Endothelial cell (in vitro differentiated cells): ENCODE measurements around the gene RXRG. TPM values are rescaled to one million over a fixed set of nuclear protein-coding genes. Genes with fewer than 3 reads are reported as not detected.

ENCODE experiments used
- DNase-seq: peaks from one replicate; pipeline ENCODE4 v3.0.0; 2021; ENCODE audit warnings: low spot score
- H3K27ac Mint-ChIP-seq: one replicate; pipeline ENCODE4 v1.8.0; 2021; ENCODE audit warnings: mixed read lengths, inconsistent platforms; ENCODE audit not compliant: unreplicated experiment
- H3K27me3 Mint-ChIP-seq: one replicate; pipeline ENCODE4 v1.8.0; 2021; ENCODE audit warnings: mild to moderate bottlenecking, moderate library complexity, mixed read lengths, inconsistent platforms; ENCODE audit not compliant: unreplicated experiment
- H3K36me3 Mint-ChIP-seq: one replicate; pipeline ENCODE4 v1.8.0; 2021; ENCODE audit warnings: mild to moderate bottlenecking, low read depth, mixed read lengths, inconsistent platforms; ENCODE audit not compliant: unreplicated experiment
- H3K4me1 Mint-ChIP-seq: one replicate; pipeline ENCODE4 v1.8.0; 2021; ENCODE audit warnings: mild to moderate bottlenecking, mixed read lengths, inconsistent platforms; ENCODE audit not compliant: unreplicated experiment
- H3K4me3 Mint-ChIP-seq: one replicate; pipeline ENCODE4 v1.8.0; 2021; ENCODE audit warnings: mild to moderate bottlenecking, mixed read lengths, inconsistent platforms; ENCODE audit not compliant: unreplicated experiment
- H3K9me3 Mint-ChIP-seq: one replicate; pipeline ENCODE4 v1.8.0; 2021; ENCODE audit warnings: mixed read lengths, inconsistent platforms; ENCODE audit not compliant: unreplicated experiment
- total RNA-seq: library from RNA; stranded (reverse); fragmentation: NEBNext Ultra II Directional; extraction: Animal tissue kit (Norgen Biotek cat#: 25700); gene quantifications from one replicate; pipeline ENCODE4 v1.2.1, GENCODE V29; 2021; ENCODE audit not compliant: unreplicated experiment
- TF ChIP-seq, protein P1 (sequence below): fragments of 200-600 bp; sonication (generic); IDR thresholded peaks from one replicate; pipeline ENCODE4 v1.5.0; 2021; ENCODE audit warnings: antibody characterized with exemption; ENCODE audit not compliant: unreplicated experiment

The RXRG gene
- total RNA-seq, 1 donor from 2014 or later: not detected

DNA sequence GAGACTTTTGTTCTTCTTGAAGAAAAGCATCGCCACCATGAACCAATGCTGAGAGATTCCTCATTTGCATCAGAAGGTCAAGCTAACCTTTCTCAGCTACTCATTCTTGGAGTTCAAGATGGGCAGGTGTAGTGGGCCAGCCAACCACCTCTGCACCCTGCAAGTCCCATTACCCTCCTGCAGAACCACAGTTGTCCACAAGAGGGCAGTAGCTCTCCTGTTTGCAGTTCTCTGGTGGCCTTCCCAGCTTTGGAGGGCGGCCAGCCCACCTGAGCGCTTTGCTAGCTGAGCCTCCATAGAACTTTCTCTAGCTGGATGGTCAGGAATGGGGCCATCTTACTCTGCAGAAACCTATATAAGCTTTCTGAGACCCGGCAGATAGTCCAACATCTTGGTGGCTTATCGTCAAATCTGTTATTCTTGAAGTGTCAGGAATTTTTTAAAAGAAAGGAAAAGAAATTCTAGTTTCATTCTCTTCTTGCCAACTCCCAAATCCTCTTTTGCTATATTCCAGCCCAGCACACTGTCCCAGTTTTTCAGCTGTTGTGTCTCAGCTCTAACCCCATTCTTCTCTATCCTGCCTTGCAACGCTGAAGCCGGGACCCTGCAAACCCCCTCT lies 77.4 kb downstream of the RXRG start:
- H3K9me3 Mint-ChIP-seq: no peaks in the 10 kb centered on the region
- no peak overlapping the region for H3K27ac Mint-ChIP-seq
- TF ChIP-seq, protein P1, sequence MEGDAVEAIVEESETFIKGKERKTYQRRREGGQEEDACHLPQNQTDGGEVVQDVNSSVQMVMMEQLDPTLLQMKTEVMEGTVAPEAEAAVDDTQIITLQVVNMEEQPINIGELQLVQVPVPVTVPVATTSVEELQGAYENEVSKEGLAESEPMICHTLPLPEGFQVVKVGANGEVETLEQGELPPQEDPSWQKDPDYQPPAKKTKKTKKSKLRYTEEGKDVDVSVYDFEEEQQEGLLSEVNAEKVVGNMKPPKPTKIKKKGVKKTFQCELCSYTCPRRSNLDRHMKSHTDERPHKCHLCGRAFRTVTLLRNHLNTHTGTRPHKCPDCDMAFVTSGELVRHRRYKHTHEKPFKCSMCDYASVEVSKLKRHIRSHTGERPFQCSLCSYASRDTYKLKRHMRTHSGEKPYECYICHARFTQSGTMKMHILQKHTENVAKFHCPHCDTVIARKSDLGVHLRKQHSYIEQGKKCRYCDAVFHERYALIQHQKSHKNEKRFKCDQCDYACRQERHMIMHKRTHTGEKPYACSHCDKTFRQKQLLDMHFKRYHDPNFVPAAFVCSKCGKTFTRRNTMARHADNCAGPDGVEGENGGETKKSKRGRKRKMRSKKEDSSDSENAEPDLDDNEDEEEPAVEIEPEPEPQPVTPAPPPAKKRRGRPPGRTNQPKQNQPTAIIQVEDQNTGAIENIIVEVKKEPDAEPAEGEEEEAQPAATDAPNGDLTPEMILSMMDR: peak; percentile 93
- DNase-seq: peak; percentile 91
- no peak overlapping the region for H3K4me3 Mint-ChIP-seq
- no peaks in the 10 kb centered on the region for H3K4me1 Mint-ChIP-seq
- peaks cover 11% of the 10 kb centered on the region for H3K27me3 Mint-ChIP-seq
- no peaks in the 10 kb centered on the region for H3K36me3 Mint-ChIP-seq

- H3K4me1 Mint-ChIP-seq: no peaks in the 10 kb centered on the region
- no peak overlapping the region for H3K4me3 Mint-ChIP-seq
- H3K27me3 Mint-ChIP-seq: peaks cover 6% of the 10 kb centered on the region
- TF ChIP-seq, protein P1: no peak
- no peak for DNase-seq
- H3K36me3 Mint-ChIP-seq: no peaks in the 10 kb centered on the region
- H3K9me3 Mint-ChIP-seq: no peaks in the 10 kb centered on the region
- H3K27ac Mint-ChIP-seq: no peak overlapping the region
These were observed 79.6 kb downstream of the RXRG start for GRCh38 chr1:165365341-165365740.

- Mint-ChIP-seq H3K27me3 (peaks cover 5% of the 10 kb centered on the region), H3K27ac (no peak overlapping the region), H3K4me1 (no peaks in the 10 kb centered on the region), H3K9me3 (no peaks in the 10 kb centered on the region), H3K4me3 (no peak overlapping the region), H3K36me3 (no peaks in the 10 kb centered on the region)
- DNase-seq: no peak
- TF ChIP-seq, protein P1: no peak
These were observed 80.3 kb downstream of the RXRG start for GRCh38 chr1:165364568-165365133.

DNA sequence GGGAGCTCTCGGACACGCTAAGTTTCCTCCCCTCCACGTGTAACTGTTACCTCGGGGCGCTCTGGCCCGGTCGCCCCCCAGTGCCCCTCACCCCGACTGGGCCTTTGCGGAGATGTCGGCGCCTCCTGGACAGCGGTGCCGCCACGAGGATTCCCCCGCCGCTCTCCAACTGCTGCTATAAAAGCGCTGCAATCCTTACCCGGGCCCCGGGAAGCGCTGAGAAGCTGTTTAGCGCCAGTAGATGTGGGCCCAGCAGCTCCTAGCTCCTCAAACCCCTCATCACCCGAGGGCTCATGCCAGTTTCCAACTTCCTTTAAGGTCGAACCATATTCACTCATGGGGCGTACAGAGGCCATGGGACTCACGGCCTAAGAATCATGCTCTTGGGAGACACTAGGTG lies 88.0 kb downstream of the RXRG start:
- DNase-seq: peak; percentile 49
- H3K4me3 Mint-ChIP-seq: no peak overlapping the region
- H3K36me3 Mint-ChIP-seq: no peaks in the 10 kb centered on the region

More for the DNA sequence above, 88.0 kb downstream of the RXRG start:
- Mint-ChIP-seq H3K27me3 (peaks cover 36% of the 10 kb centered on the region), H3K4me1 (peaks cover 33% of the 10 kb centered on the region), H3K9me3 (no peaks in the 10 kb centered on the region), H3K27ac (no peak overlapping the region)
- TF ChIP-seq, protein P1: no peak
